Activated CD8-positive, alpha-beta memory T cell treated with anti-CD3 and anti-CD28 coated beads, Interleukin-2, amount 10 ng/mL, durations not matched to agents 7 days and 5 days (primary cell): ENCODE results near the gene P4HB. TPM values are rescaled to one million over a fixed set of nuclear protein-coding genes. Genes with fewer than 3 reads are reported as not detected.

Source experiments
- ATAC-seq: fragments of 150-1000 bp; cut with Tn5 transposase; one replicate; pipeline ENCODE4 v1.10.0; 2021; ENCODE audit warnings: moderate library complexity
- CTCF ChIA-PET: fragments of 350-600 bp; sonication (Branson Sonifier 250); formaldehyde crosslinking; loops from one replicate; lab custom pipeline; 2021; ENCODE audit warnings: antibody characterized with exemption; lab: Charles Lee
- DNase-seq: peaks from one replicate; pipeline ENCODE4 v3.0.0-alpha.2; 2020
- H3K27ac Mint-ChIP-seq: one replicate; pipeline ENCODE4 v1.8.0; 2021; ENCODE audit warnings: mild to moderate bottlenecking, mixed read lengths
- H3K27me3 Mint-ChIP-seq: one replicate; pipeline ENCODE4 v1.8.0; 2021; ENCODE audit warnings: mixed read lengths
- H3K36me3 Mint-ChIP-seq: one replicate; pipeline ENCODE4 v1.8.0; 2021; ENCODE audit warnings: mild to moderate bottlenecking, mixed read lengths
- H3K4me1 Mint-ChIP-seq: one replicate; pipeline ENCODE4 v1.8.0; 2021; ENCODE audit warnings: mixed read lengths
- H3K4me3 Mint-ChIP-seq: one replicate; pipeline ENCODE4 v1.8.0; 2021; ENCODE audit warnings: mild to moderate bottlenecking, moderate library complexity, mixed read lengths
- H3K9me3 Mint-ChIP-seq: one replicate; pipeline ENCODE4 v1.8.0; 2022; ENCODE audit warnings: low read depth, mixed read lengths
- total RNA-seq, 2 experiments: library from RNA; stranded (reverse); gene quantifications; one replicate each; pipeline ENCODE4 v1.2.3, GENCODE V29; 2021

The P4HB gene
- total RNA-seq, 2 experiments from 2014 or later = 333 to 416 TPM

DNA sequence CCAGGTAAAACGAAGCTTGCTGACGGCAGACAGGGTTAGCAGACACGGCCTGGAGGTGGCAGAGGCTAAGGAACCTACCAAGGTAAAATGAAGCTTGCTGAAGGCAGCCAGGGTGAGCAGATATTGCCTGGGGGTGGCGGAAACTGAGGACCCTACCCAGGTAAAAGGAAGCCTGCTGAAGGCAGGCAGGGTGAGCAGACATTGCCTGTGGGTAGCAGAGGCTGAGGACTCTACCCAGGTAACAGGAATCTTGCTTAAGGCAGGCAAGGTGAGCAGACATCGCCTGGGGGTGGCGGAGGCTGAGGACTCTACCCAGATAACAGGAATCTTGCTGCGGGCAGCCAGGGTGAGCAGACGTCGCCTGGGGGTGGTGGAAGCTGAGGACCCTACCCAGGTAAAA, 59.0 kb downstream of the P4HB start:
- no peaks in the 10 kb centered on the region for H3K36me3 Mint-ChIP-seq
- peaks cover 34% of the 10 kb centered on the region for H3K27me3 Mint-ChIP-seq
- no peak overlapping the region for H3K27ac Mint-ChIP-seq
- ATAC-seq = no peak
- H3K4me1 Mint-ChIP-seq = no peaks in the 10 kb centered on the region
- no peak overlapping the region for H3K4me3 Mint-ChIP-seq
- CTCF ChIA-PET = no interaction called here
- no peak for DNase-seq
- H3K9me3 Mint-ChIP-seq = no peaks in the 10 kb centered on the region

DNA sequence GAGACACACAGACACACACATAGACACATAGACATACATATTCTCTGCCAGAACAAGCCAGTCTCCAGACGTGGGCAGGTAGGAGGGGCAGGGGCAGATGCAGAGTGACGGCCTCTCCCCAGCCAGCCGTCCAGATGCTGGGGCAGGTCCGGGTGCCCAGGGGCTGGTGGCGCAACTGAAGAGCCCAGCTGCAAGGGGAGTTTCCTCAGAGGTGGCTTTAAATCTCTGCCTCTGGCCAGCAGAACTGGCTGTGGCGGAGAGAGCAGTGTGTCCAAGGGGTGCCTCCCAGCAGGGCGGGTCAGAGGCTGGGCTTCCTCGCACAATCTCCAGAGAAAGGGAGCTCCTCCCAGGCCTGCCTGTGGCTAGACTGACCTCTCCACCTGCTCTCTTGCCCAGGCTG, 65.8 kb downstream of the P4HB start:
- no peak overlapping the region for H3K4me3 Mint-ChIP-seq
- no peak overlapping the region for H3K27ac Mint-ChIP-seq
- H3K4me1 Mint-ChIP-seq = no peaks in the 10 kb centered on the region
- H3K9me3 Mint-ChIP-seq = no peaks in the 10 kb centered on the region
- CTCF ChIA-PET = interaction anchor here (1.5 kb wide), 1 partner anchor 61 kb away, joined by 4 read pairs; no protein-coding TSS in a partner anchor
- DNase-seq = no peak
- ATAC-seq = no peak
- no peaks in the 10 kb centered on the region for H3K36me3 Mint-ChIP-seq
- H3K27me3 Mint-ChIP-seq = no peaks in the 10 kb centered on the region

DNA sequence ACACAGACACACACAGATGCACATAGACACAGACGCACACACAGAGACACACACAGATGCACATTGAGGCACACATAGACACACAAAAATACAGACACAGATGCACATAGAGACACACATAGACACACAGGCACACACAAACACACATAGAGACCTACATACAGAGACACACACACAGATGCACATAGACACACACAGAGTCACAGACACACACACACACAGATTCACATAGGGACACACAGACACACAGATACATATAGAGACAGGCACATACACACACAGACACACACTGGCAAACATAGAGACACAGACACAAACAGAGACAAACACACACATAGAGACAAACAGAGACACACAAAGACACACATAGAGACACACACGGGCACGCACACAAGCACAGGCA, 66.3 kb downstream of the P4HB start:
- H3K27me3 Mint-ChIP-seq = no peaks in the 10 kb centered on the region
- H3K9me3 Mint-ChIP-seq = no peaks in the 10 kb centered on the region
- no peaks in the 10 kb centered on the region for H3K36me3 Mint-ChIP-seq
- CTCF ChIA-PET = no interaction called here
- no peak for ATAC-seq
- no peak for DNase-seq
- no peak overlapping the region for H3K4me3 Mint-ChIP-seq
- no peak overlapping the region for H3K27ac Mint-ChIP-seq
- no peaks in the 10 kb centered on the region for H3K4me1 Mint-ChIP-seq

Other genes with a start within 250 kb of the P4HB start
- 100 to 1,000 TPM; 124 to 130 TPM for gene NPLOC4, start 223.4 kb downstream of the P4HB start, total RNA-seq
- gene TSPAN10, start 223.3 kb downstream of the P4HB start, total RNA-seq = under 1 TPM; 0.23 to 0.26 TPM
- gene PDE6G, start 204.0 kb downstream of the P4HB start, total RNA-seq = 10 to 100 TPM; 12.0 to 12.5 TPM
- 10 to 100 TPM; 57.9 to 68.5 TPM for gene OXLD1, start 193.9 kb downstream of the P4HB start, total RNA-seq
- 10 to 100 TPM; 37.4 to 42.3 TPM for gene CCDC137, start 193.8 kb downstream of the P4HB start, total RNA-seq
- 10 to 100 TPM; 14.9 to 15.4 TPM for gene ARL16, start 176.7 kb downstream of the P4HB start, total RNA-seq
- 100 to 1,000 TPM; 145 to 159 TPM for gene HGS, start 176.5 kb downstream of the P4HB start, total RNA-seq
- gene MRPL12, start 157.2 kb downstream of the P4HB start, total RNA-seq = 100 to 1,000 TPM; 102 to 126 TPM
- 10 to 100 TPM; 32.8 to 40.1 TPM for gene SLC25A10, start 148.3 kb downstream of the P4HB start, total RNA-seq
- gene GCGR, start 56.4 kb downstream of the P4HB start, total RNA-seq = not detected
- gene MCRIP1, start 27.2 kb downstream of the P4HB start, total RNA-seq = 10 to 100 TPM; 49.9 to 50.1 TPM
- not detected for gene PPP1R27, start 25.5 kb downstream of the P4HB start, total RNA-seq
- 100 to 1,000 TPM; 693 to 725 TPM for gene ARHGDIA, start 10.8 kb upstream of the P4HB start, total RNA-seq
- 100 to 1,000 TPM; 215 to 236 TPM for gene ALYREF, start 31.1 kb upstream of the P4HB start, total RNA-seq
- 100 to 1,000 TPM; 138 to 155 TPM for gene ANAPC11, start 31.2 kb upstream of the P4HB start, total RNA-seq
- gene NPB, start 41.7 kb upstream of the P4HB start, total RNA-seq = under 1 TPM in 1 of 2 experiments, not detected in 1; 0.23 TPM
- gene PCYT2, start 50.9 kb upstream of the P4HB start, total RNA-seq = 10 to 100 TPM; 48.5 TPM
- gene SIRT7, start 57.6 kb upstream of the P4HB start, total RNA-seq = 10 to 100 TPM; 55.1 to 61.0 TPM
- gene MAFG, start 67.2 kb upstream of the P4HB start, total RNA-seq = 10 to 100 TPM; 20.2 to 23.8 TPM
- 10 to 100 TPM; 27.7 to 61.7 TPM for gene PYCR1, start 76.8 kb upstream of the P4HB start, total RNA-seq
- gene MYADML2, start 86.7 kb upstream of the P4HB start, total RNA-seq = not detected
- gene NOTUM, start 100.7 kb upstream of the P4HB start, total RNA-seq = under 1 TPM in 1 of 2 experiments, not detected in 1; 0.21 TPM
- gene ASPSCR1, start 117.1 kb upstream of the P4HB start, total RNA-seq = 10 to 100 TPM; 29.5 to 31.4 TPM
- gene CENPX, start 162.3 kb upstream of the P4HB start, total RNA-seq = 10 to 100 TPM; 80.2 to 91.3 TPM
- gene LRRC45, start 162.8 kb upstream of the P4HB start, total RNA-seq = 10 to 100 TPM; 45.4 to 61.6 TPM
- gene RAC3, start 171.1 kb upstream of the P4HB start, total RNA-seq = 1 to 10 TPM; 6.4 to 6.8 TPM
- gene DCXR, start 177.2 kb upstream of the P4HB start, total RNA-seq = 100 to 1,000 TPM; 120 to 124 TPM
- 10 to 100 TPM; 20.9 to 23.0 TPM for gene RFNG, start 191.3 kb upstream of the P4HB start, total RNA-seq
- 100 to 1,000 TPM in 1 of 2 experiments, 10 to 100 TPM in 1; 92.4 to 106 TPM for gene GPS1, start 191.4 kb upstream of the P4HB start, total RNA-seq
- 100 to 1,000 TPM; 134 to 139 TPM for gene DUS1L, start 205.3 kb upstream of the P4HB start, total RNA-seq
- 100 to 1,000 TPM; 229 to 277 TPM for gene FASN, start 237.7 kb upstream of the P4HB start, total RNA-seq